ENCODE measurements around the gene SYT14.
"Not testable (repeated sequence)": the region's sequence is repeated elsewhere in the genome, so short reads cannot be mapped to it uniquely, and the experiment has no call there.

Gene SYT14

GRCh38 chr1:209937996-209938959 is at the start of gene SYT14:
Gene SYT14 (plus strand): TSS chr1:209938217. CDS start chr1:209938265, 48 bp downstream.
- DNase-seq (ENCODE audit: low read depth in 2 of 2): no peak

- DNase-seq (ENCODE audit: low read depth in 2 of 2): not testable (repeated sequence)
Measured at GRCh38 chr1:209888291-209889076, 49.5 kb upstream of the SYT14 start.

- DNase-seq (ENCODE audit: low read depth in 2 of 2): no peak
Measured at GRCh38 chr1:209889077-209889418, 49.0 kb upstream of the SYT14 start.

GRCh38 chr1:209890641-209891330 is 47.2 kb upstream of the SYT14 start:
- DNase-seq (ENCODE audit: low read depth in 2 of 2): no peak

- no peak for DNase-seq (ENCODE audit: low read depth in 2 of 2)
Measured at GRCh38 chr1:209893751-209894150, 44.3 kb upstream of the SYT14 start.

GRCh38 chr1:209895709-209896108 is 42.3 kb upstream of the SYT14 start:
- no peak for DNase-seq (ENCODE audit: low read depth in 2 of 2)

GRCh38 chr1:209896346-209896745 is 41.7 kb upstream of the SYT14 start:
- DNase-seq (ENCODE audit: low read depth in 2 of 2): no peak

GRCh38 chr1:209898271-209898670 is 39.7 kb upstream of the SYT14 start:
- DNase-seq (ENCODE audit: low read depth in 2 of 2): not testable (repeated sequence)

- not testable (repeated sequence) for DNase-seq (ENCODE audit: low read depth in 2 of 2)
Measured at GRCh38 chr1:209898851-209899250, 39.2 kb upstream of the SYT14 start.

- no peak for DNase-seq (ENCODE audit: low read depth in 2 of 2)
Measured at GRCh38 chr1:209899948-209900347, 38.1 kb upstream of the SYT14 start.

GRCh38 chr1:209900734-209901133 is 37.3 kb upstream of the SYT14 start:
- no peak for DNase-seq (ENCODE audit: low read depth in 2 of 2)

- no peak for DNase-seq (ENCODE audit: low read depth in 2 of 2)
Measured at GRCh38 chr1:209901211-209901610, 36.8 kb upstream of the SYT14 start.

- not testable (repeated sequence) for DNase-seq (ENCODE audit: low read depth in 2 of 2)
Measured at GRCh38 chr1:209904774-209905173, 33.2 kb upstream of the SYT14 start.

GRCh38 chr1:209911746-209912145 is 26.3 kb upstream of the SYT14 start:
- no peak for DNase-seq (ENCODE audit: low read depth in 2 of 2)

- no peak for DNase-seq (ENCODE audit: low read depth in 2 of 2)
Measured at GRCh38 chr1:209912306-209912705, 25.7 kb upstream of the SYT14 start.

- not testable (repeated sequence) for DNase-seq (ENCODE audit: low read depth in 2 of 2)
Measured at GRCh38 chr1:209919637-209920036, 18.4 kb upstream of the SYT14 start.

GRCh38 chr1:209920844-209921243 is 17.2 kb upstream of the SYT14 start:
- DNase-seq (ENCODE audit: low read depth in 2 of 2): no peak

GRCh38 chr1:209924390-209924789 is 13.6 kb upstream of the SYT14 start:
- no peak for DNase-seq (ENCODE audit: low read depth in 2 of 2)

- DNase-seq (ENCODE audit: low read depth in 2 of 2): no peak
Measured at GRCh38 chr1:209926045-209926444, 12.0 kb upstream of the SYT14 start.

- DNase-seq (ENCODE audit: low read depth in 2 of 2): no peak
Measured at GRCh38 chr1:209927466-209927865, 10.6 kb upstream of the SYT14 start.

- no peak for DNase-seq (ENCODE audit: low read depth in 2 of 2)
Measured at GRCh38 chr1:209929751-209930150, 8.3 kb upstream of the SYT14 start.

- no peak for DNase-seq (ENCODE audit: low read depth in 2 of 2)
Measured at GRCh38 chr1:209931141-209931540, 6.9 kb upstream of the SYT14 start.
